Measurements from ENCODE around the gene CD163L1.
"Not testable (repeated sequence)": the region's sequence is repeated elsewhere in the genome, so short reads cannot be mapped to it uniquely, and the experiment has no call there.

Gene CD163L1

GRCh38 chr12:7339675-7340074 is 104.3 kb downstream of the CD163L1 start:
- intact Hi-C loops (cut with DNase I), result no loop called here
- no peak for DNase-seq

- intact Hi-C loops (cut with DNase I); DNase-seq: not testable (repeated sequence)
Observed at GRCh38 chr12:7337790-7338189, 106.2 kb downstream of the CD163L1 start.

DNA sequence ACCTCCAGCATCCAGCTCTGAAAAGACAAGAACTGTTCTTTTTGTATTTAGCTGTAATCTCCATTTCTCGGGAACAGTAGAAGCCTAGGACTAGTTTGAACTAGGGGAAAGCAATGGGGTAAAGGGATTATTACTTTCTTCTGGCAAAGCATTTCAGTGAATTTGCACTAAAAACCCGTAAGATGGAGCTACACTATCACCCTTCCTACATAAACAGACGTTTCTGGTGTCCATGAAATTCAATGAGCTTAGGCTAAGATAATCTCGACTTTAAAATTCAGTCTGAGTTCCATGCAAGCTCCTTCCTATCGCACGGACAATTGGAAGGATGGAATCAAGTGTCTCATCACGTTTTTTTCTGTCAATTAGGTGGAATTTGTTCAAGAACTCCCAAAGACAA is 116.0 kb downstream of the CD163L1 start:
- intact Hi-C loops (cut with DNase I), result no loop called here

GRCh38 chr12:7324176-7324575 is 119.8 kb downstream of the CD163L1 start:
- DNase-seq, result no peak
- intact Hi-C loops (cut with DNase I), result no loop called here

More for the DNA sequence above, 116.0 kb downstream of the CD163L1 start:
- DNase-seq, result no peak

- no peak for DNase-seq
Observed at GRCh38 chr12:7322599-7322998, 121.4 kb downstream of the CD163L1 start.

GRCh38 chr12:7321624-7322023 is 122.3 kb downstream of the CD163L1 start:
- no peak for DNase-seq
- intact Hi-C loops (cut with DNase I), result no loop called here

More at GRCh38 chr12:7322599-7322998, 121.4 kb downstream of the CD163L1 start:
- intact Hi-C loops (cut with DNase I), result no loop called here

GRCh38 chr12:7319930-7320329 is 124.0 kb downstream of the CD163L1 start:
- no peak for DNase-seq
- intact Hi-C loops (cut with DNase I), result no loop called here

DNA sequence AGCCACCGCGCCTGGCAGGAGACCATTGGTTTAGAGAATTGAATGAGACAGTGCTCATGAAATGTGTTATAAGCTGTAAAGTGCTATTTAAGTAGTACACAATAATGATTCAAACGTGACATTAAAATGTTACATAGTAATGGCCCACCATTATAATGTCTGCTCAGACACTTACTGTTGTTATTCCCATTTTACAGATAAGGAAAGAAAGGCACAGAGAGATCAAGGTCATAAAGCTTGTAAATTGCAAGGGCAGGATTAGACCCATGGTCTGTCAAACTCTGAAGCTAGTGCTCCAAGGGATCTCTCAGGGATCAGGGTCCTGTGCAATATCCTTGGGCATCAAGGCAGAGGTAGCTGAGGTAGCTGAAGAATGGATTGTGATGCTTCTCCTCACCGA is 133.9 kb downstream of the CD163L1 start:
- DNase-seq, result no peak
- intact Hi-C loops (cut with DNase I), result no loop called here
